Measurements from ENCODE around the gene GRM7.

The GRM7 gene

DNA sequence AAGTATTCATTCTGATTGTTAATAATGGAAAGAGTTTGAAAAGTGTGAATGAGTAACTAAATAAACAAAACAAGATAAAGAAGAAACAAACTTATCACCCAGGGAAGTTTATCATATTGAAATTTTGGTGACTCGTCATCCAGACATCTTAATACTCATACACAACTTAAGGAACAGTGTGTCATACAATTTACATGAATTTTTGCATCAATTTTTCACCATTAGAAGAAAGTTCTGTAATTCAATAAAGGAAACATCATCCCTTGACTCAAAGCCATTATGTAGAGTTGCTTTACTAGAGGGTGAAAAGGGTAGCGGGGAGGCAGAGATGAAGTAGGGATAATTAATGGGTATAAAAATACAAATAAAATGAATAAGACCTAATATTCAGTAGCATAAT is 536.2 kb downstream of the GRM7 start:
- no peak for TF ChIP-seq CTCF (IDR thresholded peaks at IDR 0.05)
- H3K4me3 ChIP-seq, result no peak overlapping the region
- no peak overlapping the region for H3K27ac ChIP-seq
- DNase-seq (ENCODE audit: low spot score), result no peak

- no peak for TF ChIP-seq CTCF (IDR thresholded peaks at IDR 0.05)
- no peak for DNase-seq (ENCODE audit: low spot score)
- Histone ChIP-seq H3K4me3 (no peak overlapping the region), H3K27ac (no peak overlapping the region)
Measured at GRCh38 chr3:7400360-7400759, 539.4 kb downstream of the GRM7 start.

DNA sequence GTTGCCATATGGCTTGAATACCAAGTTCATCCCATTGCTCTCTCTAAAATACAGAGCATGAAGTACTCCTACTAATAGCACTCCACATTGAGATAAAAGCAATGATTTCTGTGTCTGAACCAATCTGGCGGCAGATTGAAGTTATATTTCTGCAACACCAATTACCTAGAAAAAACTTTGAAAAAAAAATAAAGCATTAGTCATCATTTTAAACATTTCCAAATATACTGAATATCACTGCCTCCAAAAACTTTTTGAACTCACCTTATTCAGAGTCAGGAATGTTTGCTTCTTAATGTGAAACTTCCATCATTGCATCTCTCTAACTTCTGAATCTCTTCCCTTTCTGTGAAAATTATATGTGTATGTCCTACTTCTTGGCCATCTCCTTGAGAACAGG is 540.5 kb downstream of the GRM7 start:
- Histone ChIP-seq H3K27ac (no peak overlapping the region), H3K4me3 (no peak overlapping the region)
- no peak for DNase-seq (ENCODE audit: low spot score)
- TF ChIP-seq CTCF (IDR thresholded peaks at IDR 0.05), result no peak

DNA sequence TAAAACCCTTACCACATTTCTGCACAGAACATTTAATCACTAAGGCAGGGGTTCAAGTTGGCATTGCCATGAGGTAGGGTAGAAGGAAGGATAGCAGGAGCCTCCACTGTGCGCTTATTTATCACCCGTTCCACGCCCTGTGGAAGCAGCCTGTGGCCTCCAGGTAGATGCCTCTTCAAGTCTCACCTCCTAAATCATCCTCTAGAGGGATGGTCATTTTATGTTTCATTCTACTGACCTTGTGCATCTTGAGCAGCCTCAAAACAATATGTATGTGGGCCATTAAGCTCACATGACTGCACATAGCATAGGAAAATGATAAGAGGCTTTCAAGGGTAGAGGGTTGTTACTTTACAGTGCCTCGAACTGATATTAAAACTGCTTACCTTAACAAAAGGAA is 546.2 kb downstream of the GRM7 start:
- Histone ChIP-seq H3K27ac (no peak overlapping the region), H3K4me3 (no peak overlapping the region)
- DNase-seq (ENCODE audit: low spot score), result no peak
- TF ChIP-seq CTCF (IDR thresholded peaks at IDR 0.05), result no peak

- Histone ChIP-seq H3K4me3 (no peak overlapping the region), H3K27ac (no peak overlapping the region)
- TF ChIP-seq CTCF (IDR thresholded peaks at IDR 0.05), result no peak
- no peak for DNase-seq (ENCODE audit: low spot score)
Measured at GRCh38 chr3:7410782-7411181, 549.9 kb downstream of the GRM7 start.

DNA sequence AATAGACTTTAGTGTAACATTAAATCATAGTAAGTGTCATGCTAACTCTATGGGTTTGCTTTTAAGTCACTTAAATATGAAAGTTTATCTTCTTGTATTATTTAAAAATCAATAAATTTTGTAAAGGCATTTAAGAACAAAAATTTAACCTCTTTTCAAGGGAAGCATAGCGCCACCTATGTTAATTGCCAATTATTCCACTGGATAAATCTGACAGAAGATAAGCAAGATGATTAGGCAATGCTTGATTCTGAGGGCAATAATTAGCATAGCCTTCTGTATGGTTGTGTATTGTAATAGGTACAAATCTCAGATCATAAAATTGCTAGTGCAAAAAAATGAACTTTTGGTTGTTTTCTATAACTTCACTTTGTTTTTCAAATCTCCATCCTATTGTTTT is 560.1 kb downstream of the GRM7 start:
- DNase-seq (ENCODE audit: low spot score), result no peak
- no peak for TF ChIP-seq CTCF (IDR thresholded peaks at IDR 0.05)

DNA sequence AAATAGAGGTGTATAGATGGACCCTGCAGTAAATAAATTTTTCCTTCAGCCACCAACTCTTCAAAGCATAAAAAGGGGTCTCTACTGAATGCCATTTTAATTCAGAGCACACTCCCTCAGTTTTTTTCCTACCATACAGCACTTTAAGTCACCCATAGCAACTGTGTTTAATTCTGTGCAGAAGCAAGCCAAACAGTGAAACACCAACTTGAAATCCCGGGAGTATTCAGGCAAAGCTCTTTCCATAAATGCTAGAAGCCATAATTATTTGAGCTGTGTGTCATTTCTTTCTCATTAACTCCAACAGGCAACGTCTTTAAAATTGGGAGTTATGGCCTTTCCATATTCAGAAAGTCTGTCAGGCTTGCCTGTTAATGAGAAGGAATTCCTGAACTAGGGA is 562.1 kb downstream of the GRM7 start:
- Histone ChIP-seq H3K4me3 (no peak overlapping the region), H3K27ac (no peak overlapping the region)
- no peak for DNase-seq (ENCODE audit: low spot score)
- no peak for TF ChIP-seq CTCF (IDR thresholded peaks at IDR 0.05)

More for the DNA sequence above, 560.1 kb downstream of the GRM7 start:
- Histone ChIP-seq H3K4me3 (no peak overlapping the region), H3K27ac (no peak overlapping the region)
